ENCODE results near the gene IFFO2. TPM values are rescaled to one million over a fixed set of nuclear protein-coding genes. Genes with fewer than 3 reads are reported as not detected.

Gene IFFO2
- total and polyA plus RNA-seq, 2 of the 8 experiments (the other 6 are each of a cell fraction or from before 2014, with no cell fraction given): 6.6 to 10.4 TPM

DNA sequence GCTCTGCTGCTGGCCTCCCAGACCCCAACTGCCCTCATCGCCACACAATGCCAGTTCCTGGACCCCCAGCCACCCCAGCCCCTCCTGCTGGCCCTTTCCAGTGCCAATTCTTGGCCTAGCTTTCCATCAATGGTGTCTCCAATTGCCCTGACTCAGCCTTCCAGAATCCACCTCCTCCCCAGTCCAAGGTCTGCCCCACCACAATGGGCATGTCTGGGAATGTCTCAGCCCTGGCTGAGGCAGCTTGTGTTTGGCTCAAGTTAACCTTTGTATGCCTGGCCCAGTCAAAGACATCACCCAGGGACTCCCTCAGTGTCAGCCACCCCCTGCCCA is 70.5 kb downstream of the IFFO2 start:
- Histone ChIP-seq H3K18ac (ENCODE audit: extremely low read depth, low read length) (no peak overlapping the region), H3K4me3 (ENCODE audit: extremely low read depth in 1 of 4, insufficient read depth in 2 of 4, low read depth in 3 of 4, low read length in 4 of 4) (no peak overlapping the region), H3K27me3 (replicated peaks in 1 of 4; ENCODE audit: control insufficient read depth in 3 of 4, extremely low read depth in 1 of 4, insufficient read depth in 3 of 4, low read length in 3 of 4) (no peaks in the 10 kb centered on the region), H2BK15ac (ENCODE audit: low read length) (no peak overlapping the region), H3K4ac (replicated peaks; ENCODE audit: insufficient read length, low read depth, low read length) (no peak overlapping the region), H4K91ac (replicated peaks; ENCODE audit: insufficient read length, low read length) (no peak overlapping the region), H3K27ac (ENCODE audit: low read depth, low read length) (no peak overlapping the region), H2AFZ (ENCODE audit: low read length) (no peak overlapping the region), H4K8ac (ENCODE audit: extremely low read depth, insufficient read depth, low read length) (no peak overlapping the region), H2BK5ac (ENCODE audit: low read depth, low read length) (no peak overlapping the region), H2AK5ac (ENCODE audit: low read depth, low read length) (no peak overlapping the region), H2BK120ac (replicated peaks; ENCODE audit: low read depth, low read length) (no peak overlapping the region), H3K4me2 (ENCODE audit: insufficient read depth in 1 of 2, low read depth in 2 of 2, low read length in 2 of 2) (no peak overlapping the region), H2BK12ac (ENCODE audit: low read depth, low read length) (no peak overlapping the region), H3K9me3 (ENCODE audit: insufficient read depth in 2 of 2, low read depth in 1 of 2, low read length in 1 of 2) (no peaks in the 10 kb centered on the region), H3K4me1 (replicated peaks in 1 of 4; ENCODE audit: control insufficient read depth in 3 of 4, insufficient read depth in 4 of 4, low read length in 3 of 4) (peaks cover 0 to 3% (median 0%) of the 10 kb centered on the region in 4 experiments; a peak in 1 of 7 replicates), H3K23me2 (ENCODE audit: low read depth, low read length) (no peaks in the 10 kb centered on the region), H4K5ac (ENCODE audit: insufficient read length, low read depth, low read length) (no peak overlapping the region), H3K79me1 (ENCODE audit: low read depth, low read length) (no peaks in the 10 kb centered on the region), H2BK20ac (ENCODE audit: low read length) (no peak overlapping the region), H3K56ac (replicated peaks; ENCODE audit: insufficient read length, low read depth, low read length) (no peak overlapping the region), H3K36me3 (ENCODE audit: control insufficient read depth in 2 of 4, insufficient read depth in 4 of 4, low read length in 3 of 4) (peaks cover 0 to 11% (median 2%) of the 10 kb centered on the region in 4 experiments; a peak in 4 of 8 replicates), H3K79me2 (ENCODE audit: control insufficient read depth in 1 of 2, insufficient read depth in 2 of 2, low read length in 2 of 2) (no peaks in the 10 kb centered on the region), H4K20me1 (replicated peaks in 1 of 2; ENCODE audit: control insufficient read depth in 1 of 2, insufficient read depth in 2 of 2, low read length in 2 of 2) (peaks cover 0 to 8% of the 10 kb centered on the region in 2 experiments), H3K23ac (ENCODE audit: insufficient read length) (no peak overlapping the region), H3K9ac (replicated peaks in 1 of 4; ENCODE audit: extremely low read depth in 1 of 4, low read depth in 3 of 4, low read length in 3 of 4) (no peak overlapping the region), H3K14ac (ENCODE audit: insufficient read length) (no peak overlapping the region)
- ChIA-PET CTCF (ENCODE audit: partially characterized antibody) (interaction anchor here (0.7 to 14.4 kb wide), 9 partner anchors 10 to 299 kb away, joined by 3 to 131 read pairs (median 12); partner anchors contain the start of gene ALDH4A1), POLR2A (ENCODE audit: partially characterized antibody) (interaction anchor here (0.8 to 1.3 kb wide), 2 partner anchors 17 to 23 kb away, joined by 4 to 5 read pairs; partner anchors contain the start of gene ALDH4A1)
- DNase-seq (ENCODE audit: low read depth in 1 of 2, low spot score in 2 of 2) (no peak), FAIRE-seq (no peak)
- WGBS, 2 experiments (ENCODE audit: extremely low coverage in 1 of 2, insufficient coverage in 1 of 2, insufficient read length in 1 of 2, insufficient replicate concordance in 2 of 2, low coverage in 1 of 2, low lambda C conversion rate in 2 of 2, missing lambda C conversion rate in 1 of 2): 100% methylated on average over 1 of the region's 1 CpG; no CpG with 5 or more reads in 1 of the 2 experiments
- TF ChIP-seq, protein P1, sequence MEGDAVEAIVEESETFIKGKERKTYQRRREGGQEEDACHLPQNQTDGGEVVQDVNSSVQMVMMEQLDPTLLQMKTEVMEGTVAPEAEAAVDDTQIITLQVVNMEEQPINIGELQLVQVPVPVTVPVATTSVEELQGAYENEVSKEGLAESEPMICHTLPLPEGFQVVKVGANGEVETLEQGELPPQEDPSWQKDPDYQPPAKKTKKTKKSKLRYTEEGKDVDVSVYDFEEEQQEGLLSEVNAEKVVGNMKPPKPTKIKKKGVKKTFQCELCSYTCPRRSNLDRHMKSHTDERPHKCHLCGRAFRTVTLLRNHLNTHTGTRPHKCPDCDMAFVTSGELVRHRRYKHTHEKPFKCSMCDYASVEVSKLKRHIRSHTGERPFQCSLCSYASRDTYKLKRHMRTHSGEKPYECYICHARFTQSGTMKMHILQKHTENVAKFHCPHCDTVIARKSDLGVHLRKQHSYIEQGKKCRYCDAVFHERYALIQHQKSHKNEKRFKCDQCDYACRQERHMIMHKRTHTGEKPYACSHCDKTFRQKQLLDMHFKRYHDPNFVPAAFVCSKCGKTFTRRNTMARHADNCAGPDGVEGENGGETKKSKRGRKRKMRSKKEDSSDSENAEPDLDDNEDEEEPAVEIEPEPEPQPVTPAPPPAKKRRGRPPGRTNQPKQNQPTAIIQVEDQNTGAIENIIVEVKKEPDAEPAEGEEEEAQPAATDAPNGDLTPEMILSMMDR (IDR thresholded peaks at IDR 0.05; ENCODE audit: control extremely low read depth in 1 of 3, insufficient read depth in 1 of 3, low read depth in 1 of 3, low read length in 3 of 3): no peak
- TF ChIP-seq TEAD4 (IDR thresholded peaks at IDR 0.05; ENCODE audit: low read depth, low read length) (no peak), GABPA (IDR thresholded peaks at IDR 0.05; ENCODE audit: borderline replicate concordance, insufficient read depth, low read length) (no peak), RBBP5 (IDR thresholded peaks at IDR 0.05; ENCODE audit: borderline replicate concordance, low read depth, low read length) (no peak), EZH2 (IDR thresholded peaks at IDR 0.05; ENCODE audit: low read depth, low read length, severe bottlenecking) (no peak), KDM1A (IDR thresholded peaks at IDR 0.05; ENCODE audit: borderline replicate concordance, low read length) (no peak)
- TF ChIP-seq, protein P2, sequence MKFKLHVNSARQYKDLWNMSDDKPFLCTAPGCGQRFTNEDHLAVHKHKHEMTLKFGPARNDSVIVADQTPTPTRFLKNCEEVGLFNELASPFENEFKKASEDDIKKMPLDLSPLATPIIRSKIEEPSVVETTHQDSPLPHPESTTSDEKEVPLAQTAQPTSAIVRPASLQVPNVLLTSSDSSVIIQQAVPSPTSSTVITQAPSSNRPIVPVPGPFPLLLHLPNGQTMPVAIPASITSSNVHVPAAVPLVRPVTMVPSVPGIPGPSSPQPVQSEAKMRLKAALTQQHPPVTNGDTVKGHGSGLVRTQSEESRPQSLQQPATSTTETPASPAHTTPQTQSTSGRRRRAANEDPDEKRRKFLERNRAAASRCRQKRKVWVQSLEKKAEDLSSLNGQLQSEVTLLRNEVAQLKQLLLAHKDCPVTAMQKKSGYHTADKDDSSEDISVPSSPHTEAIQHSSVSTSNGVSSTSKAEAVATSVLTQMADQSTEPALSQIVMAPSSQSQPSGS (IDR thresholded peaks at IDR 0.05; ENCODE audit: low read length): no peak
- TF ChIP-seq, protein P3, sequence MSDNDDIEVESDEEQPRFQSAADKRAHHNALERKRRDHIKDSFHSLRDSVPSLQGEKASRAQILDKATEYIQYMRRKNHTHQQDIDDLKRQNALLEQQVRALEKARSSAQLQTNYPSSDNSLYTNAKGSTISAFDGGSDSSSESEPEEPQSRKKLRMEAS (IDR thresholded peaks at IDR 0.05): no peak
